K562 (cell line): Measurements from ENCODE around the gene MBOAT1. TPM values are rescaled to one million over a fixed set of nuclear protein-coding genes. Genes with fewer than 3 reads are reported as not detected.
"Not testable (repeated sequence)": the region's sequence is repeated elsewhere in the genome, so short reads cannot be mapped to it uniquely, and the experiment has no call there.

Experiments used
- ATF1 ChIP-seq, 2 experiments: fragments of 450-650 bp in 1 of 2; IDR thresholded peaks; 2 replicates each; pipeline ENCODE4 v1.6.1; 2016; ENCODE audit warnings: missing compliant biosample characterization in 1 of 2, missing genetic modification characterization in 1 of 2
- HINFP ChIP-seq: fragments of 450-650 bp; conservative IDR thresholded peaks from 2 replicates; pipeline ENCODE4 v1.6.1; 2016; ENCODE audit warnings: missing genetic modification characterization, low read depth, mild to moderate bottlenecking, control low read depth, missing compliant biosample characterization
- RBM25 ChIP-seq: fragments of 200-400 bp; formaldehyde crosslinking; IDR thresholded peaks from 2 replicates; pipeline ENCODE4 v1.6.1; 2018; ENCODE audit warnings: low read length, low read depth, moderate library complexity; ENCODE audit not compliant: severe bottlenecking
- SRF ChIP-seq, 2 experiments: fragments of 250-450, 450-650 bp in 1 of 2; sonication (Bioruptor Pico) in 1 of 2; sonication (generic) in 1 of 2; formaldehyde crosslinking; IDR thresholded peaks; 2 replicates each; pipeline versions ENCODE4 v1.5.0 to v1.5.1; 2020 to 2022; ENCODE audit warnings: mild to moderate bottlenecking in 1 of 2, missing genetic modification reagents in 1 of 2
- ZBTB26 ChIP-seq: fragments of 450-650 bp; formaldehyde crosslinking; IDR thresholded peaks from 2 replicates; pipeline ENCODE4 v1.4.0; 2022; ENCODE audit warnings: missing genetic modification characterization
- ZKSCAN8 ChIP-seq: fragments of 200-800 bp; sonication (Bioruptor generic); IDR thresholded peaks from 2 replicates; pipeline ENCODE4 v1.6.1; 2016; ENCODE audit warnings: missing genetic modification characterization, missing compliant biosample characterization
- ZNF121 ChIP-seq: sonication (generic); formaldehyde crosslinking; conservative IDR thresholded peaks from 2 replicates; pipeline ENCODE4 v1.8.0; 2022; ENCODE audit warnings: missing genetic modification reagents
- ZNF384 ChIP-seq: IDR thresholded peaks from 2 replicates; pipeline ENCODE4 v1.6.1; 2012; ENCODE audit warnings: low read depth, low read length, improper control_type of control experiment
- ZNF395 ChIP-seq: fragments of 200-800 bp; sonication (Bioruptor generic); IDR thresholded peaks from 2 replicates; pipeline ENCODE4 v1.6.1; 2017; ENCODE audit warnings: missing genetic modification characterization, missing compliant biosample characterization
- ZNF584 ChIP-seq: fragments of 200-800 bp; sonication (Bioruptor generic); IDR thresholded peaks from 2 replicates; pipeline ENCODE4 v1.6.1; 2016; ENCODE audit warnings: low read depth, mild to moderate bottlenecking, missing genetic modification characterization, missing compliant biosample characterization
- ZNF589 ChIP-seq: fragments of 200-800 bp; sonication (Bioruptor generic); IDR thresholded peaks from 2 replicates; pipeline ENCODE4 v1.6.1; 2016; ENCODE audit warnings: low read depth, missing genetic modification characterization, missing compliant biosample characterization
- ZNF644 ChIP-seq: fragments of 200-800 bp; sonication (Bioruptor generic); IDR thresholded peaks from 2 replicates; pipeline ENCODE4 v1.6.1; 2016; ENCODE audit warnings: low read depth, missing genetic modification characterization, missing compliant biosample characterization
- ZNF766 ChIP-seq: fragments of 200-800 bp; sonication (Bioruptor generic); conservative IDR thresholded peaks from 2 replicates; pipeline ENCODE4 v1.6.1; 2016; ENCODE audit warnings: missing genetic modification characterization, missing compliant biosample characterization
- polyA plus RNA-seq, 8 experiments: library from polyadenylated mRNA; depleted of rRNA in 4 of 8; stranded (reverse) in 5 of 8; unstranded in 3 of 8; fragments of >200 nt; fragmentation: Nextera tagmentation in 2 of 8; fragmentation: Illumina TruSeq in 1 of 8; extraction: Ambion mirVana in 2 of 8; extraction: Trizol in 1 of 8; gene quantifications; 2 replicates each; pipeline versions ENCODE4 v1.2.1 to v1.2.3, GENCODE V29; 2011 to 2014; ENCODE audit warnings: inconsistent platforms in 1 of 8, missing spikeins in 1 of 8
- total RNA-seq, 7 experiments: library from RNA; depleted of rRNA in 6 of 7; stranded (reverse); fragments of >200 nt in 6 of 7; fragmentation: Illumina TruSeq in 2 of 7; extraction: Trizol in 2 of 7; gene quantifications; 2 replicates each; pipeline versions ENCODE4 v1.2.1 to v1.2.3, GENCODE V29; 2011 to 2021; ENCODE audit warnings: low replicate concordance in 1 of 7

The MBOAT1 gene
- total and polyA plus RNA-seq, 9 of the 15 experiments (the other 6 are each of a cell fraction or from before 2014, with no cell fraction given): 0.13 to 16.5 (median 10.3) TPM

- TF ChIP-seq ZNF644 (peak; percentile 57; the same call in 1 of the 2 replicates), HINFP (tag) (0 out of 2 replicates have a peak, but pooled peaks have one; percentile 27), ZNF384 (peak; percentile 4; the same call in 1 of the 2 replicates), ZBTB26 (CRISPR knock-in tag) (0 out of 2 replicates have a peak, but pooled peaks have one; percentile 37), ZNF766 (CRISPR knock-in tag) (peak; percentile 66; the same call in 1 of the 2 replicates), RBM25 (peak; percentile 47), ZNF589 (CRISPR knock-in tag) (peak; percentile 81), ZNF121 (CRISPR knock-in tag) (peak; percentile 100), SRF (CRISPR knock-in tag; IDR thresholded peaks at IDR 0.05) (peak; percentile 76 to 97; a peak in 3 of 4 replicates), ZNF584 (CRISPR knock-in tag) (peak; percentile 91), ZNF395 (CRISPR knock-in tag) (peak; percentile 88; the same call in 1 of the 2 replicates), ZKSCAN8 (CRISPR knock-in tag) (0 out of 2 replicates have a peak, but pooled peaks have one; percentile 56), ATF1 (tag; IDR thresholded peaks at IDR 0.05) (peak; percentile 30; the same call in 1 of the 2 replicates)
- not testable (repeated sequence) for TF ChIP-seq ATF1 (CRISPR knock-in tag; IDR thresholded peaks at IDR 0.05)
Measured at GRCh38 chr6:20139127-20139963, 72.9 kb downstream of the MBOAT1 start (continued).
